ENCODE measurements around the gene MEIS2.

MEIS2 gene

DNA sequence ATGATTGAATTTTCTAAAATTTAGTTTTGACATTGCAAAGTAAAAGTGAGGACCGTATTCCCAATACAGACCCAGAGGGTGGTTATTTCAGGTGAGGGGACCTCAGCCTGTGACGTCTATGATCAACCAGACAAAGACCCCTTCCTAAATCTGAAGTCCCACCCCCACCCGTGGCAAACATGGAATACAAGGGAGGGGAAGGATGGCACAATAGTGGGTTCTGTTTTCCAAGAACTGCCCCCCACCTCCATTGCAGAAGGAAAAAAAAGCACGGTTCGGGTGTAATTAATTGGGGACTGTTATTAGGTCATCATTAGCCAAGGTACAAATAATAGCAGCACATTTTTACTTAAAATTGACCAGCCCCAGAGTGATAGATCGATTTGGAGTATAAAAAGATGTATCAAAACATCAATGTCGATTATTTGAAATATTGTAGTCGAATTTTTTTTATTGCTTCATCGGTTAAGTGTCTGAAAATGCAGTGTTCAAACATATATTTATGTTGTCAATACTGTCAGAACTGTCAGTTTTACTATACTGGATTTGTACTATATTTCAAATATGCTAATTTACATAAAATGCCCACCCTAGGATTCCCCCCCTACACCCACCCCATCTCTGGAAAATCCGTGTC is 7.5 kb upstream of the MEIS2 start (continued):
- TF ChIP-seq ZSCAN18 (tag by site-specific recombination; IDR thresholded peaks at IDR 0.05) (no peak), ZNF184 (tag by site-specific recombination; IDR thresholded peaks at IDR 0.05) (no peak), HOXD13 (CRISPR knock-in tag; IDR thresholded peaks at IDR 0.05; ENCODE audit: borderline replicate concordance) (no peak), ZNF23 (tag by site-specific recombination; IDR thresholded peaks at IDR 0.05; ENCODE audit: borderline replicate concordance) (no peak), KLF10 (tag by site-specific recombination; IDR thresholded peaks at IDR 0.05) (no peak), ZNF560 (tag by site-specific recombination; IDR thresholded peaks at IDR 0.05; ENCODE audit: borderline replicate concordance) (no peak), ZFHX2 (tag by site-specific recombination; conservative IDR thresholded peaks at IDR 0.05) (no peak), ZNF558 (tag by site-specific recombination; IDR thresholded peaks at IDR 0.05) (no peak), ZNF211 (tag by site-specific recombination; IDR thresholded peaks at IDR 0.05; ENCODE audit: low read depth) (no peak), ZNF610 (tag by site-specific recombination; IDR thresholded peaks at IDR 0.05; ENCODE audit: borderline replicate concordance) (no peak)

DNA sequence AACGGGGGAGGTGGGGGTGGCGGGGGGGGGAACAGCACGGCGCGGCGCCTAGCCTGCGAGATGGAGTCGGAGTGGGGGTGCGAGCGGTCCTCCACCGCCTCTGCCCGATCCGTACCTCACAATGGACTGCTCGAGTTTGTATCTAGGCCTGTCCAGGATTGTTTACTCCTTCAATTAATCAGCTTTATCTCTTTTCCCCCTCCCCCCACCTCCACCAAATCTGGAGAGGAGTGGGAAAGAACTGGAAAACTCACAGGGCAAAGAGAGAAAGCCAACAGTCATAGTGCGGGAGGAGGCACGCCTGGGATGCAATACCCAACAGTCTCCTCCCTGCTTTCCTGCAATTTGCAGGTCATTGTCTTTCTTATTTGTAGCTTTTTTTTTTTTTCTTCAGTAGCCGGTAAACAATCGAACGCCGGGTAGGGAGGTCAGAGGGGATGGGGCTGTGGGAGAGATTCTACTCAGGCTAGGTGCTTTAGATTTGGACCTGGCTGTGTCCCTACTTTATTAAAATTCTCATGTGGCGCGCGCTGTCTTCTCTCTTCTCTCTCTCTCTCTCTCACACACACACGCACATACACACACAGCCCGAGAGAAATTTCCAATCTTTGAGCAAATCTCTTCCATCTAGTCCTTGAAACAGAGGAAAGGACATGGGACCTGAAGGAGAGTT is 6.9 kb upstream of the MEIS2 start:
- H3K9me3 ChIP-seq (ENCODE audit: control insufficient read depth, insufficient read depth, low read depth, low read length), result no peaks in the 10 kb centered on the region
- H3K27ac ChIP-seq (ENCODE audit: extremely low read depth, low read depth, low read length), result no peak overlapping the region
- TF ChIP-seq ZSCAN16 (tag by site-specific recombination; IDR thresholded peaks at IDR 0.05), result no peak
- no peak for TF ChIP-seq ZNF202 (tag by site-specific recombination; IDR thresholded peaks at IDR 0.05; ENCODE audit: borderline replicate concordance)
- TF ChIP-seq GLI2 (tag by site-specific recombination; IDR thresholded peaks at IDR 0.05; ENCODE audit: borderline replicate concordance, low read depth), result no peak
- no peak for TF ChIP-seq HOXA7 (CRISPR knock-in tag; IDR thresholded peaks at IDR 0.05; ENCODE audit: borderline replicate concordance)
- TF ChIP-seq ZNF366 (tag by site-specific recombination; conservative IDR thresholded peaks at IDR 0.05), result no peak
- TF ChIP-seq ZNF645 (tag by site-specific recombination; IDR thresholded peaks at IDR 0.05), result no peak
- no peak for TF ChIP-seq ZFHX2 (tag by site-specific recombination; conservative IDR thresholded peaks at IDR 0.05)
- TF ChIP-seq, protein P1, sequence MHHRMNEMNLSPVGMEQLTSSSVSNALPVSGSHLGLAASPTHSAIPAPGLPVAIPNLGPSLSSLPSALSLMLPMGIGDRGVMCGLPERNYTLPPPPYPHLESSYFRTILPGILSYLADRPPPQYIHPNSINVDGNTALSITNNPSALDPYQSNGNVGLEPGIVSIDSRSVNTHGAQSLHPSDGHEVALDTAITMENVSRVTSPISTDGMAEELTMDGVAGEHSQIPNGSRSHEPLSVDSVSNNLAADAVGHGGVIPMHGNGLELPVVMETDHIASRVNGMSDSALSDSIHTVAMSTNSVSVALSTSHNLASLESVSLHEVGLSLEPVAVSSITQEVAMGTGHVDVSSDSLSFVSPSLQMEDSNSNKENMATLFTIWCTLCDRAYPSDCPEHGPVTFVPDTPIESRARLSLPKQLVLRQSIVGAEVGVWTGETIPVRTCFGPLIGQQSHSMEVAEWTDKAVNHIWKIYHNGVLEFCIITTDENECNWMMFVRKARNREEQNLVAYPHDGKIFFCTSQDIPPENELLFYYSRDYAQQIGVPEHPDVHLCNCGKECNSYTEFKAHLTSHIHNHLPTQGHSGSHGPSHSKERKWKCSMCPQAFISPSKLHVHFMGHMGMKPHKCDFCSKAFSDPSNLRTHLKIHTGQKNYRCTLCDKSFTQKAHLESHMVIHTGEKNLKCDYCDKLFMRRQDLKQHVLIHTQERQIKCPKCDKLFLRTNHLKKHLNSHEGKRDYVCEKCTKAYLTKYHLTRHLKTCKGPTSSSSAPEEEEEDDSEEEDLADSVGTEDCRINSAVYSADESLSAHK (tag by site-specific recombination; IDR thresholded peaks at IDR 0.05), result no peak
- TF ChIP-seq BCL11B (tag by site-specific recombination; IDR thresholded peaks at IDR 0.05; ENCODE audit: low read depth), result no peak
- TF ChIP-seq MYNN (tag by site-specific recombination; IDR thresholded peaks at IDR 0.05; ENCODE audit: borderline replicate concordance), result no peak
- TF ChIP-seq ZBTB48 (tag by site-specific recombination; IDR thresholded peaks at IDR 0.05), result no peak
- no peak for TF ChIP-seq ZNF777 (tag by site-specific recombination; IDR thresholded peaks at IDR 0.05; ENCODE audit: borderline replicate concordance)
- no peak for TF ChIP-seq ZBTB26 (tag by site-specific recombination; optimal IDR thresholded peaks at IDR 0.05)
- H3K36me3 ChIP-seq (ENCODE audit: control insufficient read depth in 2 of 2, insufficient read depth in 1 of 2, low read length in 2 of 2), result no peaks in the 10 kb centered on the region
- POLR2A ChIA-PET, result no interaction called here
- CTCF ChIA-PET, result interaction anchor here (0.6 kb wide), 1 partner anchor 520 kb away, joined by 5 read pairs; no protein-coding TSS in a partner anchor
- H3K4me3 ChIP-seq (ENCODE audit: low read depth, low read length), result no peak overlapping the region
- peaks cover 9% of the 10 kb centered on the region; the same call in 1 of the 2 replicates for H3K4me1 ChIP-seq (ENCODE audit: control insufficient read depth, insufficient read depth, low read length)

Data from HEK293 (cell line).